HG03520 (cell line): ENCODE measurements around the gene ACTL10.

Source experiments
- ATAC-seq: cut with Tn5 transposase; IDR thresholded peaks from one replicate; pipeline ENCODE4 v1.9.1; 2021; ENCODE audit warnings: mild to moderate bottlenecking, moderate library complexity; ENCODE audit not compliant: unreplicated experiment

Gene ACTL10

GRCh38 chr20:33663161-33664084 lies 3.3 kb upstream of the ACTL10 start:
- no peak for ATAC-seq

DNA sequence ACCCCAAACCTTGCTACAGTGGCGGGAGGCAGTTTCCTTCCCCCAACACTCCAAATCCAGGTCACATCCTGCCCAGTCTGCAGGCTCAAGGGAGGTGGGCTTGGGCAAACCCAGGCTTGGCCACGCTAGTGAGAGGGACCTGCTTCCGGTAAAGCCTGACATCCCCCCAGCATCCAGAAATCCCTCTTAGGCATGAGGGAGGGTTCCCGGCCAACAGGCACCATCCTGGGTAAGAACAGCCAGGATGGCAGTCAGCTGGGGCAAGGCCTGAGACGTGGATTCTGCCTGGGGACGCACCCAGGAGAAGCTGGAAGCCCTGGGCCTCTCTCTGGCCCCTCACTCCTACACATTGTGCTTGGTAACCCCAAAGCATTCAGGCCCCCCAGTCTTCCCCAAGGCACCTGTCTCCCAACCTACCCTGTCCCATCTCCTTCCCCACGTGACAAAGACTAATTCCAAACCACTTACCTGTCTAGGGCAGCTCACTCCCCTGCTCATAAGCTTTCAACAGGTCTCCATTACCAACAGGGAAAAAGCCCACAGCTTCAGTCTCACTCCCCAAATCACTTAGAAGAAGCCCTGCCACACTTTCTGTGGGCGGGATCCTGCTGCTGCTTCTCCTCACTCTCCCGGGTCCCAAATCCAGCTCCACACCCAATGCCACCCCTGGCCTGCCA lies 2.5 kb upstream of the ACTL10 start:
- ATAC-seq: no peak

- no peak for ATAC-seq
Measured at GRCh38 chr20:33664762-33665144, 2.0 kb upstream of the ACTL10 start.

GRCh38 chr20:33667245-33667675 lies 517 bp downstream of the ACTL10 start:
- peak; percentile 4 for ATAC-seq

GRCh38 chr20:33667676-33668465 lies 1.1 kb downstream of the ACTL10 start:
- ATAC-seq: peak; percentile 36

- no peak for ATAC-seq
Measured at GRCh38 chr20:33668466-33669155, 1.9 kb downstream of the ACTL10 start.

GRCh38 chr20:33669224-33669623 lies 2.5 kb downstream of the ACTL10 start:
- no peak for ATAC-seq

DNA sequence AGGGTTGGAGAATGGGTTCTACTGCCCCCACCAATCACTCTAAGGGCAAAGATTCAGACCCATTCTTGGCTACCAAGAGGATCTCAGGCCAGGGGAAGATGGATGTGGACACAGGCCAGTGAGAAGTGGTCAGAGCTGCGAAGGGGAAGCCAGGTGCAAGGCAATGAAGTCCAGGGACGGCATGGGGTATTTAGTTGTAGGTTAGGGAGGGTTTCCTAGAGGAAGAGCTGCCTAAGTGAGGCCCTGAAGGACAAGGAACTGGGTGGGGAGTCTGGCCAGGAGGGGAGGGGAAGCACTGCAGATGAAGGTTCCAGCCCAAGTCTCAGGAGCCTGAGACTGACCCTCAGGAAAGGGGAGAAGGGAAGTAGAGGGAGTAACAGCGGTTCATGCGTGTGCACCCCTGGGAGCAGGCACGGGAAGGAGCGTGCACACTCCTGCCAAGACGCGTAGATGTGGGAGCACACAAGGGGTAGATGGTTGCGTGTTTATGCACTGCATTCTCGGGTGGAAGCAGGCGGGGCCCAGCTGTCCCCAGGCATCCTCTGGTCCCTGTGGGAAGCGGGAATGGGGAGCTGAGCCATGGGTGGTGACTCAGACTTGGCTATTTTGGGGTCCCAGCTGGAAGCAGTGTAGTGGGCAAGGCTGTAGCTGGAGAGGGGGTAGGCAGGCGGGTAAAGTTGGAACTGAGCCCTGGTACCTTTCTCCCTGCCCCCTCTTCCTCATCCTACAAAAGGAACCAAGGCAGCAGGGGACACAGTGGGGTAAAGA lies 3.3 kb downstream of the ACTL10 start:
- ATAC-seq: no peak

DNA sequence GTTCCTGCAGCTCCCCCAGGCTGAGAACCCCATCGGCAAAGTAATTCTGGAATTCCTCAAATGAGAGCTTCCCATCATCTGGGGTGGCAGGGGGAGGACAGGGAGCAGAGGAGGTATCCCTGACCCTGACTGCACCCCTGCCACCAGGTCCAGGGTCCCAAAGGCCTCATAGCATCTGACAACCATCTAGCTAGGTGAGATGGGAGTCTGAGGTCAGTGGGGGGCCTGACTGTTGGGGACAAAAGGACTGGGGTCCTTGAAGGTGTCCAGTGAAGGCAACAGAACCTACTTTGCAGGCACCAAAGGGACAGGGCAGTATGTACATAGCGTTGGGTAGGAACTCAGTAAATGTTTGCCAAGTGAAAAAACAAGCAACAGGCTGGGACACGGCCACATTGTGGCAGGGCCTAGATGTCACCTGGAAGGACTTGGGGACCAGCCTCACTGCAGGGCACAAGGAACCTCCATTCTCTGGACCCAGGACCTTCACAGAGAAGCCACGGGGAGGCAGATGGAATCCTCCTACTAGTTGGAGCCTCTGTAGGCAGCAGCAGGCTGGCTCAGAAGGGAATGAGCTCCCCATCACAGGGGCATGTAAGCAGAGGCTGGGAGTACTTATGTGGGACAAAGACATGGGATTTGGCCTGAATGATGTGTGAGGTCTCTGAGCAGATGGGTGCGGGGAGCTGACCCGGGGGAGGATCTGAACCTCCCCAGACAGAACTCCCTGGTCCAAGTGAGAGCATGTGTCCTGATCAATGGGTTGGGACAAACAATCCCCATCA lies 4.2 kb downstream of the ACTL10 start:
- no peak for ATAC-seq

- ATAC-seq: no peak
Measured at GRCh38 chr20:33671573-33672288, 5.0 kb downstream of the ACTL10 start.

GRCh38 chr20:33672426-33673113 lies 5.8 kb downstream of the ACTL10 start:
- no peak for ATAC-seq

GRCh38 chr20:33673114-33673409 lies 6.3 kb downstream of the ACTL10 start:
- ATAC-seq: no peak

GRCh38 chr20:33673410-33674293 lies 6.9 kb downstream of the ACTL10 start:
- ATAC-seq: no peak

GRCh38 chr20:33674294-33675135 lies 7.8 kb downstream of the ACTL10 start, which contains the start of gene NECAB3:
Gene NECAB3 (minus strand): TSS chr20:33674428. CDS start chr20:33674352, 76 bp downstream.
- no peak for ATAC-seq

DNA sequence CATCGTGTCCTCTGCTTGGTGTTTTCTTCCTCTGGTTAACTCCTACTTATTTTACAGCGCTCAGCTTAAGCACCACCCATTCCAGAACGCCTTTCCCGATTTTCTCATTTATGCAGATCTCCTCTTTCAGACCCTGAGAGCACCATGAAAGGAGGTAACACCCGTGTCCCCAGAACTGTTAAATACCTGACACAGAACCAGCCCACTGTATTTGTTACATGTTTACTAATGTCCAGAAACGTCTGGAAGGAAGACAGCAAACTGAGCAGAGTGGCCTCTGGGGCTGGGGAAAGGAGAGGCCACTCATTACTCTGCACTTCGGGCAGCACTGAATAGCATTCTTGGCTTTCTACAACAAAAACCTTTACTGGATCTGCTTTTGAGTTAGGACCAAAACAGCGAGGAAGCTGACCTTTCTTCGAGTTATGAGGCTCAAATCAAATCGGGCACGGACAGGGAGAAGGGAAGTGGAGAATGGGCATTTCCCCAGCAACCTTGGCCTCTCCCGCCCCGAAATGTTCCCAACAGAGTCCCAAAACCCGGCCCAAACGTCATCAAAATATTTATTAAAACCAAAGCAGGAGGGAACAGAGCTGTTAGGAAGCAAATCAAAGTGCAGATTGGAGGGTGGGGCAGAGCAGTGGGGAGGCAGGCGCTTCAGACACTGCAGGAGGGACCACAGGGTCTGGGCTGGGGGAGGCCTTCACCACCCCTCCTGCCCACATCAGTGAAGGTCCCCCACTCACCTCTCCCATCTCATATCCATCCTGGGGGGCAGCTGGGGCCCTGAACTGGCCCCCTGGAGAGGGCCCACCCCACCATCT lies 8.6 kb downstream of the ACTL10 start:
- ATAC-seq: no peak
